H1 (cell line): ENCODE data around the gene CISD1. TPM values are rescaled to one million over a fixed set of nuclear protein-coding genes. Genes with fewer than 3 reads are reported as not detected.
A peak's percentile ranks its signal among the peaks of the same experiment; 100 is the strongest.

Experiments used
- ASH2L ChIP-seq: fragments of 200-600, 300-600 bp; sonication (generic); IDR thresholded peaks from one replicate; pipeline ENCODE4 v1.7.1; 2017; ENCODE audit warnings: low read length
- BCL11A ChIP-seq, 2 experiments: IDR thresholded peaks; one replicate each; pipeline ENCODE4 v1.6.1; 2011; ENCODE audit warnings: low read depth in 2 of 2, low read length in 2 of 2, mild to moderate bottlenecking in 2 of 2
- CREB1 ChIP-seq: IDR thresholded peaks from 2 replicates; pipeline ENCODE4 v1.6.1; 2012; ENCODE audit warnings: inconsistent platforms
- CTCF ChIP-seq, 3 experiments: IDR thresholded peaks; 1 replicate in 2 of 3; 2 replicates in 1 of 3; pipeline versions ENCODE4 v1.5.1 to v1.6.1; 2011; ENCODE audit warnings: low read length in 3 of 3, mild to moderate bottlenecking in 3 of 3, inconsistent platforms in 2 of 3, low read depth in 1 of 3, moderate library complexity in 1 of 3; ENCODE audit not compliant: insufficient read depth in 1 of 3; ENCODE audit errors: control extremely low read depth in 1 of 3
- E2F6 ChIP-seq: IDR thresholded peaks from 2 replicates; pipeline ENCODE4 v1.6.1; 2012; ENCODE audit warnings: inconsistent platforms
- KDM4A ChIP-seq: IDR thresholded peaks from one replicate; pipeline ENCODE4 v1.7.1; 2012; ENCODE audit warnings: low read depth, mild to moderate bottlenecking, moderate library complexity, low read length, inconsistent platforms; ENCODE audit not compliant: severe bottlenecking
- MAX ChIP-seq: IDR thresholded peaks from 2 replicates; pipeline ENCODE4 v1.6.1; 2012; ENCODE audit warnings: inconsistent platforms
- NRF1 ChIP-seq: IDR thresholded peaks from 2 replicates; pipeline ENCODE4 v1.6.1; 2011; ENCODE audit warnings: mild to moderate bottlenecking, low read depth, low read length, improper control_type of control experiment
- PHF8 ChIP-seq: fragments of 200-600 bp; sonication (generic); conservative IDR thresholded peaks from 2 replicates; pipeline ENCODE4 v1.7.1; 2012; ENCODE audit warnings: low read depth, mild to moderate bottlenecking, inconsistent platforms, low read length, moderate library complexity
- RAD21 ChIP-seq, 2 experiments: IDR thresholded peaks in 1 of 2; conservative IDR thresholded peaks in 1 of 2; 2 replicates each; pipeline ENCODE4 v1.6.1; 2011; ENCODE audit warnings: low read depth in 2 of 2, low read length in 2 of 2, improper control_type of control experiment in 1 of 2, inconsistent platforms in 1 of 2, mild to moderate bottlenecking in 1 of 2, moderate library complexity in 1 of 2
- TAF1 ChIP-seq: IDR thresholded peaks from 2 replicates; pipeline ENCODE4 v1.6.1; 2011; ENCODE audit warnings: mild to moderate bottlenecking, low read depth, low read length
- polyA plus RNA-seq, 7 experiments: library from polyadenylated mRNA; depleted of rRNA in 3 of 7; stranded (reverse) in 5 of 7; unstranded in 2 of 7; fragments of >200 nt in 5 of 7; fragments of 200-250 nt in 2 of 7; gene quantifications; 1 replicate in 5 of 7; 2 replicates in 1 of 7; 4 replicates in 1 of 7; pipeline versions ENCODE4 v1.2.1 to v1.2.3, GENCODE V29; 2011 to 2013; ENCODE audit warnings: missing spikeins in 2 of 7, mixed read lengths in 2 of 7
- total RNA-seq: library from RNA; stranded (reverse); fragmentation: NEBNext Ultra II Directional; extraction: Animal tissue kit (Norgen Biotek cat#: 25700); gene quantifications from 2 replicates; pipeline ENCODE4 v1.2.1, GENCODE V29; 2021

The CISD1 gene
- total and polyA plus RNA-seq, 2 of the 8 experiments (the other 6 are each of a cell fraction or from before 2014, with no cell fraction given), result 22.6 to 43.2 TPM

- no peak for TF ChIP-seq CTCF (IDR thresholded peaks at IDR 0.05; ENCODE audit: control extremely low read depth in 1 of 3, insufficient read depth in 1 of 3, low read depth in 1 of 3, low read length in 3 of 3)
- peak; percentile 41 for TF ChIP-seq TAF1
- no peak for TF ChIP-seq RAD21 (IDR thresholded peaks at IDR 0.05 in 1 of 2, conservative IDR thresholded peaks at IDR 0.05 in 1 of 2; ENCODE audit: low read depth in 2 of 2, low read length in 2 of 2)
- peak; percentile 68 for TF ChIP-seq KDM4A
- TF ChIP-seq E2F6, result peak; percentile 91
- peak; percentile 71 for TF ChIP-seq CREB1
- TF ChIP-seq BCL11A (IDR thresholded peaks at IDR 0.05; ENCODE audit: low read depth in 2 of 2, low read length in 2 of 2), result no peak
- peak; percentile 4 for TF ChIP-seq ASH2L
- peak; percentile 36; the same call in 1 of the 2 replicates for TF ChIP-seq NRF1
- peak; percentile 30; the same call in 1 of the 2 replicates for TF ChIP-seq PHF8
- TF ChIP-seq MAX, result peak; percentile 81
Measured at GRCh38 chr10:58267713-58268453, 1.1 kb upstream of the CISD1 start, which contains the start of gene IPMK (continued).
